Measurements from ENCODE around the gene SERGEF.

Gene SERGEF

DNA sequence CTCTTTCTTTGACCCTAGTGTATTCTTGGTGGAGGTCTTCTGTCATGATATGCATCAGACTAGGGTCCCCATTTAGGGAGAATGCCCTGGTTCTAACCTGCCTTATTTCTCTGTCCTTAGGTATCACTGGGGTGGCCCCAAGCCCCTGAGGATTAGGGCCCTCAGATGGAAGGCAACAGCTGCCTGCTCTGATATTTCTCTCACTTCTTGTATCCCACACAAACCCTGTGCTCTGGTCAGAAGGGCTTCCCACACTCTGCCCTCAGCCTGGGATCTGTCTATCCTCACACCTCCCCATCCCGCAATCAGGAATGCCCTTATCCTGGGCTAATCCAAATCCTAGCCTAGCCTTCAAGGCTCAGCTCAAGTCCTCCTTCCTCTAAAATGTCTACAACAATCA lies 202.8 kb downstream of the SERGEF start:
- no peak for DNase-seq

DNA sequence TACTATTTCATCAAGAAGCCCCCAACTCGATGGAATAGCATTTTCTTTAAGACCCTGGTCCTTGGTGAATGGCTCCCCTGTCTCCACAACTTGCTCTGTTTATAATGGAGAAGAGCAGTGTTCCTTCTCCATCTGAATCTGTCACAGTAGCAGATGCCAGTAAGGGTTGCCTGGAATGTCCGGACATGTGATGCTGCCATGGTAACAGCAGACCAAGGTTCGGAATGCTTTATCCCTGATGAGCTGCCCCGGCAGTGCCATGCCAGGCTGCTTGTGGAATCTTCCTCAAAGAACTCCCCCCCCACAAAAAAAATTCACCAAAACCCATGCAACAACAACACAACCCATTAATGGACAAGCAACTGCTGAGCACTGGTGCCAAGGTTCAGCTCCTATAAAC lies 205.8 kb downstream of the SERGEF start:
- no peak for DNase-seq

DNA sequence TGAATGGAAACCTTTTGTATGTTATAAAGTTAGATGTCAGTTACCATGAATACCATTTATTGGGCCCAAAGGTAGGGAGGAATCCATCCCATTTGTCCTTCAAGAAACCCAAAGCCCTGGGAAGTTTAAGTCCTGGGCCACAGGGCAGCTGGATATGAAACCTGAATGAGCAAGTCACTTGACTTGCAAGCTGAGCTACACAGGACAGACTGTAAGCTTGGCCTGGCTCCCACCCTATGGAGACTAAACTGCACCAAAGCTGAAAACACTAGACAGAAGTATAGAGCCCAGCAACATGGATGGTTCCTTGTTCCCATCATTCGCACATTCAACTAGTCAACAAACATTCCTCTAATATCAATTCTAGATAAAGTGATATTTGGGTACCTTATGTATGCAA lies 207.0 kb downstream of the SERGEF start:
- DNase-seq, result no peak

DNA sequence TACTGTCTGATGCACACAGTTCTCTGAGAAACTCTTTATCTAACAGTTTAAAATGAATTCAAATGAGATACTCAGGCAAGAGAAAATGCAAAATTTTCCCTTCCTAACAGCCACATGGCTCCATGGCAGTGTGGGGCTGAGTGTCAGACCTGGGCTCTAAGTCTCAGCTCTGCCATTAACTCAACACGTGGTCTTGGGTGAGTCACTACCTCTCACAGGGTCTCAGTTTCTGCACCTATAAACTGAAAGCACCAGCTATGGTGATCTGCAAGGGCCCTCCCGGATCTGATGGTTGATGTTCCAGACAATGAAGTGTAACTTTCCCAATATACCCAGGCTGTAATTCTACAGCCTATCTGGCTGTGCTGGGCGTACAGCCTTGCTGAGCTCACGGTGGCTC lies 207.8 kb downstream of the SERGEF start:
- DNase-seq, result no peak

DNA sequence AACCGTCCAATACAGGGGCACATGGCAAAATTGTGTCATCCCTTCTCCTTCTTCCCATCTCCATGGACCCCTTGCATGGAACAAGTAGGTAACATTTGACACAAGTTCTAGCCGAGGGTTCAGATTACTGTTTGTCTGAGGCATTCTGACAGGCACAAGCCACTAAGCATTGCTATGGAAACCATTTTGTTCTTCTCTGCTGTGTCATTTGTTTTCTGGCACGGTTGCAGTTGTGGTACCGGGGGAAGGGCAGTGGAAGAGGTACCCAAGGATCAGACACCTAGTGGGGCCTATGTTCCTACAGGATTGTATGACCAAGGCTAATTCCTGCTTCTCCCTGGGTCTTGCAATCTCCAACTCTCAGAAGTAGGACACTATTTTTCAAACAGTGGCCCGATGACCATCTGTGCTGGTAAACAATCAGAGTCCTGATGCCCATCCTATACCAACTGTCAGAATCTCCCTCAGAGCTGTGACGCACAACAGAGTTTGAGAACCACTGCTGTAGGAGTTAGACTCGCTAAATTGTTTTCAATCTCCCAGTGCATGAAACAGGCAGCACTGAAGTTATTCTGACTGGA lies 209.0 kb downstream of the SERGEF start:
- DNase-seq, result no peak

DNA sequence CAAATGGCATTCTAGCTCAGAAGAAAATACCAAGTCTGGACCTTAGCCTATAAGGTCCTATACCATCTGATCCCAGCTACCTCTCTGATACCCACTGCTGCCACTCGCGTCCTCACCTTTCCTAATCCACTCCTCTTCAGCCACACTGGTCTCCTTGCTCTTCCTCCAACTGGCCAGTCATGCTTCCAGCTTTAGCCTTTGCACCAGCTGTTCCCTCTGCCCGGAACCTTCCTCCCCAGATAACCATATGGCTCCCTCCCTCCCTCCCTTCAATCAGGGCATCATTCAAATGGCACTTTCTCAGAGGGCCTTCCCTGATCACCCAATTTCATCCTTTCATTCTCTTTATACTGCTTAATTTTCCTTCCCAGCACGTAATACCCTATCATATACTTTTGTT lies 210.4 kb downstream of the SERGEF start:
- no peak for DNase-seq

DNA sequence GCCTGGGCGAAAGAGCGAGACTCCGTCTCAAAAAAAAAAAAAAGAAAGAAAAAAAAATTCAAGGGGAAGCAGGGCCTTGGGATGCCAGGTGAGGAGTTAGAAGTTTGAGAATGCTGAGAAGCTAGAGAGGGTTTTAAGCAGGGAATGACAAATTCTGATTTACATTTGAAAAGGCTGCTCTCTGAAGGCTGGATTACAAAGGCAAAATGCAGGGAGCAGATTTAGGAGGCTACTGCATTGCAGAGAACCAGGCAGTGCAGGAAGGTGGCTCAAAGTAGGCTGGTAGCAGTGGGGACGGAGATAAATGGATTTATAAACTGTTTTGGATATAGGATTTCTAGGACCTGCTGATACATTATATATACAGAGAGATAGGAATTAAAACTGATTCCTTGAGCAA lies 211.7 kb downstream of the SERGEF start:
- DNase-seq, result no peak

DNA sequence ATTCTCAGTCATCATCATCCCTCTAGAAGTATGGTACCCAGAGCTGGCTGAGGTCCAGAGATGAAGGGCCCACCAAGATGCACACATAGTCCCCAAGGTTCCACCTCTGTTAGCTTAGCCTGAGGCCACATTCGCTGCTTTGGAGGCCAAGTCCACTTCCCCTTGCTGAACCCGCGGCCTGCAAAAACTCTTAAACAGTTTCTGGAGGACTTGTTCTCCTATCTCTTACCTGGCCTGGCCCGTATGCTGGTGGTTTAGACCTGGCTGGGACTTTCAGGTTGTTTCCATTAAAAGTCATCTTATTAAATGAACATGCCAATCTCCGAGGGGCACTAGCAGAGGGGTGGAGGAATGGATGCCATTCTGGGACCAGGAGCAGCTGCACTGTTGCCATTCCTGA lies 213.7 kb downstream of the SERGEF start:
- no peak for DNase-seq

DNA sequence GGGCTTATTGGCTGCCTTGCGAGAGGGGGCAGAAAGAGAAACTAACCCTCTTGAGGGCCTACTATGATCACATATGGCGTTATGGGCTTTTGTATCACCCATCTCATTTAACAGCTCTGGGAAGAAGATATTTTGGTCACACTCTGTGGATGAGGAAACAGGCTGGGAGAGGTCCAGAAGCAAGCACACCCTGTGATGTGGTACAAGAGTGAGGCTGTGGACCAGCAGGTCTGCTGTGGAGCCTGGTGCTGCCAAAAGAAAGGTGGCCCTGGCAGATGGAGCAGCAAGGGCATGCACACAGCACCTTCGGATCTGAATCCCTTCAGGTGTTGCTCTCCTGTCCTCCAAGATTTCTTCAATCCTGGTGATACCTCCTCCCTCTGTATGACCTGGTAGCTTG lies 214.1 kb downstream of the SERGEF start:
- DNase-seq, result no peak

DNA sequence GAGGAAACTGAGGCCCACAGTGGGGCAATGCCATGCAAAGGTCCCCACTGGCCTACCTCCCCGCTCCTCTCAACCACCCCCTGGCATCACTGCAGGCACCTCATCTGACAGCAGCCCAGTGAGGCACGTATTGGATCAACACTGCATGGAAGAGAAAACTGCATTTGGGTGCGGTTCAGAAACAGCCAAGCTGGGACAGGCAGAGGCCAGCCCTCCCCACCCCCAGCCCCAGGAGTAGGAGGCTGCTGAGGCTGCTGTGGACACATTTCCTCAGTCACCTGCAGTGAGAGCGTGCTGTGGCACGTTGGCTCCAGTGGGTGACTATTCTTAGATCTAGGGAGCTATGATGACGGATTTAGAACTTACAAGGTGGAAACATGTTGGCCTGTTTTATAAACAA lies 214.6 kb downstream of the SERGEF start:
- DNase-seq, result no peak

DNA sequence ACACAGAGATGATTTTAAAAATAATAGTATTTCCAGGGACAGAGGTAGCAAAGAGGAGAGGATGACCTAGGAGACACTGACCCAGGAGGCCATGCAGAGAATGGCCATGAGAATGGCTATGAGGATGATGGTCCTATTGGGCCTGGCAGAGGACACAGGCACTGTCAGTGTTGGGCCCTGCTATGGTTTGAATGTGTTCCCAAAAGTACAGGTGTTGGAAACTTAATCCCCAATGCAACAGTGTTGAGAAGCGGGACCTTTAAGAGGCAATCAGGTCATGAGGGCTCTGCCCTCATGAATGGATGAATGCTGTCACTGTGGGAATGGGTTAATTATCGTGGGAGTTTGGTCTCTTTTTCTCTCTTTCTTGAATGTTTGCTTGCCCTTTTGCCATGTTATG lies 216.7 kb downstream of the SERGEF start:
- no peak for DNase-seq

DNA sequence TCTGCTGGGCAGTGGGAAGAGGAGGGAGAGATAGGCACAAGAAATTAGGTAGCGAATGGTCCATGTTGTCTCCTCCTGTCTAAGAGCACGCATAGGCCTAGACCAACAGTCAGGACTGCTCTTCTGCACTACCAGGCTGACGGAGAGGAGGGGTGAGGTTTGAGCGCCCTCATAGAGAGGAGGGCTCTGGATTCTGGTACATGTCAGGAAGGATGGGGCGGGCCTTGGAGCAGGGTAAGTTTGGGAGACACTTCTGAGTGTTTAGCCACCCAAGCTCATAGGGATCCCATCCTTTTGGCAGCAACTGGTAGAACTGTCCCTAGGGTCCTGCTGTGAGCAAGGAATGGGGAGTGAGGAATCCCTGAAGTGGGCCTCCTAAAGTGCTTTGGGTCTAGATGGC lies 217.9 kb downstream of the SERGEF start:
- DNase-seq, result no peak

DNA sequence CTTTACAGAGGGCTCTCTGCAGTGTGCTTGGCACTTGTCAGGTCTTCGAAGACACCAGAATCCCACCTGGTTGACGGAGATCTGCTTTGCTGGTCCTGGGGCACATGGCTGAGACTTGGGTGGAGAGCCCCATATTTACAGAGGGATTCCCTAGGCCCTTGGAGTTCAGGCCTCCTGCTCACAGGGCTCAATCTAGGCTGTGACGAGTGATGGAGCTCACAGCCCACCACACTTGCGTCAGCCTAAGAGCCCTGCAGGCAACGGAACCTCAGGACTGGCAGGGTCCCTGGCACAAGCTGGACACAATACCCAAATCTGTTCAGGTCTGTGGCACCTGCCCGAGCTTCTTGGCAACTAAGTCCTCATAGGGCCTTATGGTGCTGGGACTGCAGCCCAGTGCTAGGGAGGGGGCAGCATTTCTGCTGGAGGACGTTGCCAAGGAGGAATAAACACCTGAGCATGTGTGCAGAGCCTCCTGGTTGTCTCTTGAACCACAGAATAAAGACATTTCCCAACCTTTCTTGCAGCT lies 219.1 kb downstream of the SERGEF start:
- DNase-seq, result no peak

DNA sequence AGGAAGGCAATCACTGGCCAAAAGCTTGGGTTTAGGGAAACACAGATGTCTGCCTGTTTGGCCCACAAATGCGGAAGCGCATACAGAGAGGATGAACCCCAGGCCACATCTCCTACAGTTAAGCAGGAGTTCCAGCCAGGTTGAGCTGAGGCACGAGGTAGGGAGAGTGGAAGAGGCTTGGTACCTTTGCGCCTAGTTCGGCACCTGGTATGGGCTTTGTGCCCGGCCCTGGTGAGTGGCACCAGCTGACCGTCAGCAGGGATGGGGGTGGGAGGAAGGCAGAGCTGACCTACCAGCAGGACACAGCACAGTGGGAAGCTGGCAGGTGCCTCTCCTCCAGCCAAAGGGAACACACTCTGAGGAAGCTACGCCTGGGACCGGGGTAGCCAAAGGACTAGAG lies 220.7 kb downstream of the SERGEF start:
- DNase-seq, result no peak

DNA sequence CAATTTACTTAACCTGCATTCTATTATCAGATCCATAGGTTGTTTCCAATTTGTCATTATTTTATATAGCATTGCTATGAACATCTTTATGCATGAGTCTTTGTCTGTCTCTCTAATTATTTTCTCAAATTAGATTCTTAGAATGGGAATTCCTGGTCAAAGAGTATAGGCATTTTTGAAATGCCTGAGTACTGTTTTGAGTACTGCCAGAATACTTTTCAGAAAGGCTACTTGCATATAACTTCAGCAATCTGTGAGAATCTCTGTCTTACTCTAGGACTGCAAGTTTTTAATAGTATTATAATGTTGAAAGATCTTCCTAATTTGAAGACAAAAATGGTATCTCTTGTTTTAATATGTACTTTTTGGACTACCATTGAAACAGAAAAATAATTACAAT lies 221.7 kb downstream of the SERGEF start:
- no peak for DNase-seq

DNA sequence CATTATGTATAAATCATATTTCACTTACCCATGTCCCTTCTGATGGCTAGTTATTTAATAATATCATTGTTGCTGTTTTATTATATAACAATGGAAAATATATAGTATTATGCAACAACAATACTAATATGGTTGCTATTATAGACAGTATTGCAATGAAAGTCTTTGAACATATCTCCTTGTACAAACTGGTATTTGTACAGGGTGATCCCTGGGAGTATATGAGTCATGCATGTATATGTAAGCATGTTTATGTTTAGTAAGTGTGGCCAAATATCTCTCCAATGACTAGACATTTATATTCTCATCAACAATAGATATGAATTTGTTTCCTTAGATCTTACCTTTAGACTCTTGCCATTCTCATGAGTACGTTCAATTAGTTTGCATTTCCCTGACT lies 222.4 kb downstream of the SERGEF start:
- DNase-seq, result no peak

DNA sequence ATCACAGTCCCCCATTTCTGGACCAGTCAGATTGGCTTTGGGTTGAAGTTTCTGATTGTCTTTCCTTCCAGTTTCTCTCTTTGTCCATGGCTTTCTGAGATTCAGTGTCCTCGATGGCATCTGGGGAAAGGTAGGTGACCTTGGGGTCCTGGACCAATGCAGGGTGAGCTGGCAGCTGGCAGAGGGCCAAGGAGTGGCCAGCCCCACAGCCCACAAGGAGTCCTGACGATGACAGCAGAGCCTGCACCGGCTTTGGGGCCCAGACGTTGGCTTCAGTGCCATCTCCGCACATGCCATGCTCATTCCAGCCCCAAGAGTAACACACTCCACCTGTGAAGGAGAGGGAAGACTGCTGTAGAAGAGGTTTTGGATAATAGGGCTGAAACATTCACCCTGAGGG lies 224.8 kb downstream of the SERGEF start:
- no peak for DNase-seq

DNA sequence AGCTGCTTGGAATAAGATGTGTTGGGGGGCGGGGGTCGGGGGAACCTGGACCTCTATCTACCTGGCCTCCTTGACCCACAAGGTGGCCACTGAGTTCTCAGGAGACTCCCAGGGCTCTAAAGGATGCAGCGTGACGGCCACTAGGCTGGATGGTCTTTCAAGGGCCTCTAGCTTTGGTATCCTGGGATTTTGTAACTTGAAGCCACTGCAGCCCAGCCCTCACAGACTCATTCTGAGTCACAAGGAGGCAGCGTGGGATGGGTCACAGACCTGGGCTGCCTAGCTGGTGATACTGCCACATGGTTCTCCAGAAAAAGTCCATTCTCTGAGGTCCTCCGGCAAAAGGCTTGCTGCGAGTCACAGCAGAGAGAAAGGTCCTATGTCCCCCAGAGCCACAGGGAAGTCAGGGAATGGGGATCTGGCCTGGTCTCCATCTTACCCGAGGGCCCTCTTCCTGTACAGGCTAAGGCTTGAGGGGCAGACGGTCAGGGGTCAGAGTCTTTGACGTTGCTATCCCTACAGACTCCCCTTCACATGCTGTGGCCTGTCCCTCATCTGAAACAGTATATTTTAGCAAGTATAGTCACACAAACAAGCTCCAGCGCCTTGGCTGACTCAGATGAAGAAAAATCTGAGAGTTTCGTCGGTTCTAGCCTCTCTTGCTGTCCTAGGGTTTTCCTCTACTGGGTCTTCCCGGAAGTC lies 225.9 kb downstream of the SERGEF start:
- DNase-seq, result no peak

DNA sequence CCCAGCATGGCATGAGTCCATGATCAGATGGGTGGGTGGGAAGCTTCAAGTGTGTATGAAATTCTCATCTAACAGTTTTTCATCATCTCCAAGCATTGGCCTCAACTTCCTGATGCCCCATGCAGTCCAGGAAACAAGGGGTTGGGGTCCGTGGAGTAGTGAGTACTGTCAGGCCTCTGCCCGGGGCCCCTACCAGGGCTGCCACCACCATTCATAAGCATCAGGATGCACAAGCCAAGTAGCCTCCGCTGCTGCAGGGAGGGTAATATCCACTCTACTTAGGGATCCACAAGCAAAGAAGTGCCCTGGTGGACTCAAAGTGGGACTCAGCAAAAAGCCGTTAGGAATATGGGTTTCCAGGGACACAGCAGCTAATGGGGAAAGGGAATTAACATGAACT lies 229.0 kb downstream of the SERGEF start:
- no peak for DNase-seq

DNA sequence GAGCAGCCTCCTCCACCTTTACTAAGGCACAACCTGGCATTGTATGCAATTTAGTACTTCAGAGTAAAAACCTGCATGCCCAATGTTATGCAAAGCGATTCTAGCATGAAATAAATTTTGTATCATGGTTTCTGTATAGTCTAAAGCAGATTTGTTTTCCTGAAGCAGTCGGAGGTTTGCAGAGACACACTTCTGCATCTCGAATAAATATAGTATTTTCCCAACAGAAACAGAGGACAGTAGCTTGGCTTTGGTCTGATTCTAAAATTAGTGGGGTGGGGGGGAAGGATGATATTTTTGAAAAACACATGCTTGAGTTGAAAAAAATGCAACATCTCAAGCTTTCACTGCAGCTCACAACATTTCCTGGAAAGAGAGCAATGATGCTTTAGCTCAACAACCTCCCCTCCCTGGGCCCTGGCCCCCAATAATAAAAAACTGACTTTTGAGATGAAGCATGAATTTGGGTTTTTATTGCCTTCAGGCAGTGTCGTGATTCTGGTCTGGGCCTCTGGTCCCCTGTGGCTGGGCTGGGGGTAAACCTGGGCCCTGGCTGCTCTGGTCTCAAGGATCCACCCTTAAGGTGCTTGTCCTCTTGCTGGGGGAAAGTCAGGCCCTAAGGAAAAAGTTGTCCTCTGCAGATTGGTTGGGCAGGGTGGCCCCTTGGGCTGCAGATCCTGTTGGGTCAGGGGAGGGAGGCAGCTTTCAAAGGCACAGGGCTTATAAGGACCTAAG lies 230.1 kb downstream of the SERGEF start:
- DNase-seq, result no peak

DNA sequence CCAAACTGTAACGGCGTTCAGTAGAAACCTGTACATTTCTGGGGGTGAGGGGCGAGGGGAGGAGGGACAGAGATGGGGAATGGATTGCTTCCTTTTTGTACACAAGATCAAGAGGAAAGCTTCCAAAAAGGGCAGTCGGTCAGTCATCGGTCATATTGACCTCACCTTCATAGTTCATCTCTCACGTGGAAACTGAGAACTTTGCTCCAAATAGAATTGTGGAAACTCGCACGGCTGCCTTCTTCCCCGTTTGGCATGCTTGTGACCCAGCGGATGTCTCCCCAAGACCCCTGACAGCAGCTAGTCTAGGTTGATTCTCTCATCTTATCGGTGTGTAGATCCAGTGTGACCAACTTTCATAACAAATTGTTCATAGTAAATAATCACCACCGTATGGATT lies 230.7 kb downstream of the SERGEF start:
- no peak for DNase-seq

DNA sequence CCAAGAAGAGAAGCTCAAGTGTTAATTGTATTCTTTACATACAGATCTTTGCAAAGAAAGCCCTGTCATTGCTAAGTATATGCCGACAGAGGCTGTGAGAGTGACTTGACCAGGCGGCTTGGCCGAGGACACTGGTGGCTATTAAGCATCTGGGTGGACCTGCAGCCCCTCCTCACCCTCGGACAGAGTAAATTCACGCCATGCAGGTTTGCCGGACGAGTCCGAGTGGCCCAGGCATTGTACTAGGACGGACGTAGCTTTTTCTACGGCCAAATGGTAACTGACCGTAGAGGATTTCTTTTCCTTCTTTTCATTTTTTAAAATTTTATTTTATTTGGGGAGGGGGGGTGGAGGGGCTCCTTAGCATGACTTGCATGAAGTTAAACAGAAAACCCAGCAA lies 231.2 kb downstream of the SERGEF start:
- DNase-seq, result no peak

DNA sequence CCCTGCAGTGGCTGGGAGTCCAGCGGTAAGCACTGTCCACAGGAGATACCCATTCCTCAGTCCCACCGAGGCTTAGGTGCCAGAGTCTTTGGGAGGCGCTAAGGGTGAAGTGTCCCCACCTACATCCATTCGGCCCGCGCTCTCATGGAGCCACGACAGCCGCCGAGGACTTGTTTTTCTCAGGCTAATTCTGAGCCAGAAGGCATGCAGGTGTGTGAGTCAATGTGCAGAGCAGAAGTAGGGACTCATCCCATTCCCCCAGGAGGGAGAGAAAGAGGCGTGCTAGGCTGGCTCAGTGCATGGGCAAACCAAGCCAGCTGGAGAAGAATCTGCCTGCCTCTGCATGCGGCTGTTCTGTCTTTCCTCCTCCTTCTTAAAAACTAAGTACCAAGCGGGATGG lies 231.6 kb downstream of the SERGEF start:
- no peak for DNase-seq

DNA sequence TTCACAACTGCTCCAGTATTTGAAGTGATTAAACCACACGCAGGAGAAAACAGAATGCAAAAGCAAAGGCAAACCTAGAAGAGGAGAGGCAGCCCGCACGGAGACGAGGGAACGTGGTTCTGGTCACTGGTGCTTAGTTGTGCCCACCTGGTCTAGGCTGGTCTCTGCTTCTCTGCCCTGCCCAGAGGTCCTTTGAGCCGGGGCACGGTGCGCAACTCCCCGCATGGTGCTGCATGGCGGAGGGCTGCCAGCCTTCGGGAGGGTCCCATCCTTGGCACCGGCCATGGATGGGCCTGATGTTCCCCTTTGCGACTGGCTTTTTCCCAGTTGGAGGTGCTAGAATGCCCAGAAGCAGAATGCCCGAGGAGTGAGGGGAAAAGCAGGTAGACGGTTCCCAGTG lies 232.2 kb downstream of the SERGEF start:
- no peak for DNase-seq
